GM12892 (cell line): ENCODE results near the gene MARK3.

Experiments
- POLR2A ChIP-seq: IDR thresholded peaks from 2 replicates; pipeline ENCODE4 v1.6.1; 2011; ENCODE audit warnings: low read depth, low read length, control low read depth
- POLR2AphosphoS5 ChIP-seq: IDR thresholded peaks from 2 replicates; pipeline ENCODE4 v1.6.1; 2011; ENCODE audit warnings: low read depth, low read length, control low read depth
- TAF1 ChIP-seq: IDR thresholded peaks from 2 replicates; pipeline ENCODE4 v1.6.1; 2011; ENCODE audit warnings: low read depth, mild to moderate bottlenecking, control low read depth, low read length, borderline replicate concordance

DNA sequence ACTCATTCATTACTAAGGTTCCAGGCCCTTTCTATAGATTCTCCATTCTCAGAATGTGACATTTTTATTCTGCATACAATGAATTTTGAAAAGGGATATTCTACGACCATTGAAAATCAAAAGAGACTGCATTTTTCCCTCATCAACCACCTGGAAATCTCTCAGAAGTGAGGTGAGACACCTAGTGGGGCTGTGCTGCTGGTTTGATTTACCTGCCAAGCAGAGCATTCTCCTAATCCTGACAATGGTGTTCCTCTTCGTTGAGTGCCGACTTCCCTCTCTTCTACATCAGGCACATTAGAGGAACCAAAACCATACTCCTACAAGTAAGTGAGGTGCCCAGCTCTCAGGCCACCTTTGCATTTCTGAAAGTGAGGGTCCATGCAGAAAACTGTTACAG lies 122.5 kb downstream of the MARK3 start:
- TF ChIP-seq POLR2AphosphoS5 (no peak), POLR2A (no peak), TAF1 (no peak)
